PC-3 (cell line): ENCODE data around the gene ARHGAP15. TPM values are rescaled to one million over a fixed set of nuclear protein-coding genes. Genes with fewer than 3 reads are reported as not detected.
A peak's percentile ranks its signal among the peaks of the same experiment; 100 is the strongest.

ENCODE experiments used
- ATAC-seq: fragments of 200-7000 bp; cut with Tn5 transposase; 2 replicates; pipeline ENCODE4 v1.9.1; 2020; ENCODE audit warnings: mild to moderate bottlenecking, moderate library complexity
- BruUV-seq: library from RNA; stranded (reverse); fragments of 400-500 nt; replicated peaks from 2 replicates; lab custom pipeline; 2021; lab: Mats Ljungman, UMichigan
- CTCF ChIA-PET: fragments of 300-600 bp; sonication (Branson Sonifier 250); formaldehyde crosslinking; loops from one replicate; lab custom pipeline; 2022; ENCODE audit warnings: antibody characterized with exemption; lab: Charles Lee
- POLR2A ChIA-PET: fragments of 300-600 bp; sonication (Branson Sonifier 250); formaldehyde crosslinking; loops from one replicate; lab custom pipeline; 2022; ENCODE audit warnings: antibody characterized with exemption; ENCODE audit not compliant: unreplicated experiment; lab: Charles Lee
- DNase-seq: peaks from one replicate; pipeline ENCODE4 v3.0.0-alpha.2; 2015
- H2AFZ ChIP-seq: fragments of 300-600 bp; sonication (generic); 2 replicates; pipeline ENCODE4 v1.6.0; 2016; ENCODE audit warnings: antibody characterized with exemption, low read length
- H3F3A ChIP-seq: fragments of 300-600 bp; sonication (generic); one replicate; pipeline ENCODE4 v1.6.0; 2017; ENCODE audit warnings: antibody characterized with exemption, low read length, control low read depth, mild to moderate bottlenecking; ENCODE audit not compliant: unreplicated experiment
- H3K27ac ChIP-seq: fragments of 300-600 bp; sonication (generic); 2 replicates; pipeline ENCODE4 v1.5.1; 2016; ENCODE audit warnings: mild to moderate bottlenecking, low read length
- H3K27me3 ChIP-seq: fragments of 300-600 bp; sonication (generic); 2 replicates; pipeline ENCODE4 v1.6.1; 2016; ENCODE audit warnings: low read length, mixed read lengths
- H3K36me3 ChIP-seq: fragments of 300-600 bp; sonication (generic); 2 replicates; pipeline ENCODE4 v1.6.1; 2016; ENCODE audit warnings: low read depth, mixed run types, low read length, mixed read lengths
- H3K4me1 ChIP-seq: fragments of 300-600 bp; sonication (generic); 2 replicates; pipeline ENCODE4 v1.5.1; 2016; ENCODE audit warnings: low read length; ENCODE audit not compliant: insufficient read depth
- H3K4me2 ChIP-seq: fragments of 300-600 bp; sonication (generic); 2 replicates; pipeline ENCODE4 v1.6.0; 2016; ENCODE audit warnings: low read length
- H3K4me3 ChIP-seq: fragments of 300-600 bp; sonication (generic); 2 replicates; pipeline ENCODE4 v1.5.1; 2016; ENCODE audit warnings: mild to moderate bottlenecking, low read length, mixed read lengths
- H3K79me2 ChIP-seq: fragments of 300-600 bp; sonication (generic); 2 replicates; pipeline ENCODE4 v1.6.1; 2017; ENCODE audit warnings: low read length, mixed read lengths
- H3K9ac ChIP-seq: fragments of 300-600 bp; sonication (generic); 2 replicates; pipeline ENCODE4 v1.6.0; 2016; ENCODE audit warnings: mild to moderate bottlenecking, low read length
- H3K9me2 ChIP-seq: fragments of 300-600 bp; sonication (generic); replicated peaks from 2 replicates; pipeline ENCODE4 v1.6.1; 2016; ENCODE audit warnings: mixed run types, low read length, mixed read lengths
- H3K9me3 ChIP-seq: fragments of 300-600 bp; sonication (generic); 2 replicates; pipeline ENCODE4 v1.6.1; 2016; ENCODE audit warnings: low read length, mixed read lengths
- H4K20me1 ChIP-seq: fragments of 300-600 bp; sonication (generic); 2 replicates; pipeline ENCODE4 v1.6.1; 2016; ENCODE audit warnings: low read length, mixed read lengths
- EZH2 ChIP-seq: fragments of 300-600 bp; sonication (generic); IDR thresholded peaks from one replicate; pipeline ENCODE4 v1.6.1; 2017; ENCODE audit warnings: antibody characterized with exemption, mild to moderate bottlenecking, low read length; ENCODE audit not compliant: unreplicated experiment
- EZH2phosphoT487 ChIP-seq: fragments of 300-600 bp; sonication (generic); IDR thresholded peaks from 2 replicates; pipeline ENCODE4 v1.6.1; 2018; ENCODE audit warnings: mild to moderate bottlenecking, antibody characterized with exemption, low read length, borderline replicate concordance
- intact Hi-C: fragments of 100-400 bp; cut with micrococcal nuclease; formaldehyde crosslinking; loops from 2 replicates; pipeline ENCODE4 v1.9.0; 2023
- total RNA-seq: library from RNA; depleted of rRNA; stranded (reverse); fragments of >200 nt; gene quantifications from 2 replicates; pipeline ENCODE4 v1.2.3, GENCODE V29; 2014
- TF ChIP-seq, protein P1 (sequence below): fragments of 300-600 bp; sonication (generic); conservative IDR thresholded peaks from 2 replicates; pipeline ENCODE4 v1.5.1; 2017; ENCODE audit warnings: antibody characterized with exemption, low read depth, mild to moderate bottlenecking, low read length

Gene ARHGAP15
- total RNA-seq, 1 experiment from 2014 or later = not detected

DNA sequence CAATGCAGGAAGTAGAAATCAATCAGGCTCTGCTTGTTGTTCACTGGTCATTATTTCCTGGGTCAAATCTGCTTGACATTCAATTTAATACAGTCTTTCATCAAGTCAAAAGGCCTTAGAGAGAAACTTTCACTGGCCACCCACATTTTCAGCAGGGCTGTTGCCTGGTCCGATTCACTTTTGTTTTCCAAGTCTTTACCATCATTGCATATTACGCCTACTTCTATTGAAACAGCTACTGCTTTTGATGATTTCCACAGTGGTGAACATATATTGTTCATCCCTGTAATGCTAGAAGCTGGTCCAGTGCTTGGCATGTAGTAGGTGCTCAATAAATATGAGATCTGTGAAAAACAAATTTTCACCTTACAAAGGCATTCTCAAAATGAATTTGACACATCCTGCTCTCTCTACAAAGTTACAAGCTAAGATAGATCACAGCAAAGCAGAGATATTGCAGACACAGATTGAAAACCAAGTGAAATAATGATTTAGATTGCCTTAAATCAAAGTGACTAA lies 600.1 kb downstream of the ARHGAP15 start:
- Histone ChIP-seq H3K9me3 (no peaks in the 10 kb centered on the region), H3K36me3 (no peaks in the 10 kb centered on the region), H2AFZ (no peak overlapping the region), H3K27ac (no peak overlapping the region), H3K9ac (no peak overlapping the region), H3K79me2 (no peaks in the 10 kb centered on the region), H3K27me3 (no peaks in the 10 kb centered on the region), H3K4me2 (no peak overlapping the region), H3F3A (no peaks in the 10 kb centered on the region), H4K20me1 (no peaks in the 10 kb centered on the region), H3K4me1 (peaks cover 35% of the 10 kb centered on the region), H3K9me2 (no peaks in the 10 kb centered on the region), H3K4me3 (no peak overlapping the region)
- no peak for DNase-seq
- ChIA-PET POLR2A (no interaction called here), CTCF (no interaction called here)
- intact Hi-C loops = no loop called here
- TF ChIP-seq, protein P1, sequence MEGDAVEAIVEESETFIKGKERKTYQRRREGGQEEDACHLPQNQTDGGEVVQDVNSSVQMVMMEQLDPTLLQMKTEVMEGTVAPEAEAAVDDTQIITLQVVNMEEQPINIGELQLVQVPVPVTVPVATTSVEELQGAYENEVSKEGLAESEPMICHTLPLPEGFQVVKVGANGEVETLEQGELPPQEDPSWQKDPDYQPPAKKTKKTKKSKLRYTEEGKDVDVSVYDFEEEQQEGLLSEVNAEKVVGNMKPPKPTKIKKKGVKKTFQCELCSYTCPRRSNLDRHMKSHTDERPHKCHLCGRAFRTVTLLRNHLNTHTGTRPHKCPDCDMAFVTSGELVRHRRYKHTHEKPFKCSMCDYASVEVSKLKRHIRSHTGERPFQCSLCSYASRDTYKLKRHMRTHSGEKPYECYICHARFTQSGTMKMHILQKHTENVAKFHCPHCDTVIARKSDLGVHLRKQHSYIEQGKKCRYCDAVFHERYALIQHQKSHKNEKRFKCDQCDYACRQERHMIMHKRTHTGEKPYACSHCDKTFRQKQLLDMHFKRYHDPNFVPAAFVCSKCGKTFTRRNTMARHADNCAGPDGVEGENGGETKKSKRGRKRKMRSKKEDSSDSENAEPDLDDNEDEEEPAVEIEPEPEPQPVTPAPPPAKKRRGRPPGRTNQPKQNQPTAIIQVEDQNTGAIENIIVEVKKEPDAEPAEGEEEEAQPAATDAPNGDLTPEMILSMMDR = no peak
- TF ChIP-seq EZH2phosphoT487 (no peak), EZH2 (no peak)
- no TSS peak for BruUV-seq
- no peak for ATAC-seq

DNA sequence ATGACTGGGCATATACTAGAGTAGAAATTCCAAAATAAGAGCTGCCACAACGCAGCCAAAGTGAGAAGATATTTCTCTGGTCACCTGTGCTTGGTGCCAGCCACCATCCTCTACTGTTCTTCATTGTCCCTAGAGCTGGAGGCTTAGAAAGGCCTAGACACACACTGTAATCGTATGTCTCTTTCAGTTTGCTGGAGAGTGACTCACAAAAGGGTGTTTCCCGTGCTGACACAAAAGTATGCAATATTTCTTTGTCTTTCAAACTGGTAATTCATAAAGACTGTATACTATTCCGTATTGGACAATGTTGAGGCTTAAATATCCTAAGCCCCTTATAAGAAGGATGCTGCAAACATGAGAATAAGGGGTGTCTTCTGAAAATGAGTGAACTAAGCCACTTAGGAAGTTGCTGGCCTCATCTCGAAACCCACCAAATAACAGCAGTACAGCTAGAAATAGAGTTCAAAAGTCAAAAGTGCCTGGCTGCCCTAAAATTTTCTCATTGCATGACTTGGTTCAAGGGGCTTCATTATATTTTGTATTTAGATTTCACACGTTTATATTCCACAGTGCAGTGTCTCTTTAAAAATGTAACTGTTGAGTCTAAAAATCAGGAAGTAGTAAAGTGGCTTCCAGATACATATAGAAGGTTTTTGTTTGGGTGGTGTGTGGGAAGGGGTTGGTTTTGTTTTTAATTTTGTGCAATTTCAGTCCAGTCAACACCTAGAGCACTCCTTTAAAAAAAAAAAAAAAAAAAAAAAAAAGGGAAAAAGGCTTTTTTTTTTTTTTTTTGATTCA lies 601.1 kb downstream of the ARHGAP15 start:
- H3K4me2 ChIP-seq = peak overlapping the region; percentile 36
- H3K27me3 ChIP-seq = no peaks in the 10 kb centered on the region
- no peaks in the 10 kb centered on the region for H3K9me3 ChIP-seq
- peak; percentile 96 for ATAC-seq
- no peaks in the 10 kb centered on the region for H3K79me2 ChIP-seq
- CTCF ChIA-PET = no interaction called here
- intact Hi-C loops = loop anchor here (10.0 kb wide), 1 partner anchor 174 kb away; no protein-coding TSS in a partner anchor
- H3F3A ChIP-seq = no peaks in the 10 kb centered on the region
- peaks cover 31% of the 10 kb centered on the region for H3K4me1 ChIP-seq
- DNase-seq = peak; percentile 77
- TF ChIP-seq EZH2phosphoT487 (no peak), EZH2 (no peak)
- TF ChIP-seq, protein P1 = no peak
- no peak overlapping the region for H3K9ac ChIP-seq
- no peak overlapping the region for H2AFZ ChIP-seq
- POLR2A ChIA-PET = interaction anchor here (0.7 kb wide), 1 partner anchor 8 kb away, joined by 3 read pairs; no protein-coding TSS in a partner anchor
- no TSS peak for BruUV-seq
- H3K36me3 ChIP-seq = no peaks in the 10 kb centered on the region
- H3K9me2 ChIP-seq = no peaks in the 10 kb centered on the region
- H4K20me1 ChIP-seq = no peaks in the 10 kb centered on the region
- H3K27ac ChIP-seq = peak overlapping the region; percentile 18
- H3K4me3 ChIP-seq = no peak overlapping the region

DNA sequence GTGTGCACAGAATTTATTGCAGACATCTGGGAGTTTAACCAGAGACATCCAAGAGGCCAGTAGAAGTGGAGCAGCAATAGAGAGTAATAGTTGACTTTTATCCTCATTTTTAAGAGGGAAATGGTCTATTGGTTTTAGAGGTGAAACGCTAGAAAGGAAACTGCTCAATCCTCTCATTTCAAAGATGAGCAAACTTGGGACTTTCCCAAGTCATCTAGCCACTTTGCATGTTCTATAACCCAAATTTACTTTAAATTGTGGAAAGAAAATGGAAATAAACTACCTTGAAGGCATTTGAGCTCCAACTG lies 601.7 kb downstream of the ARHGAP15 start:
- H3K27ac ChIP-seq = no peak overlapping the region
- intact Hi-C loops = loop anchor here (10.0 kb wide), 1 partner anchor 174 kb away; no protein-coding TSS in a partner anchor
- no peaks in the 10 kb centered on the region for H3K9me2 ChIP-seq
- no peak overlapping the region for H3K4me3 ChIP-seq
- H3K4me2 ChIP-seq = no peak overlapping the region
- H3K9ac ChIP-seq = no peak overlapping the region
- peaks cover 25% of the 10 kb centered on the region for H3K4me1 ChIP-seq
- no TSS peak for BruUV-seq
- ATAC-seq (no peak), DNase-seq (no peak)
- H4K20me1 ChIP-seq = no peaks in the 10 kb centered on the region
- no peak overlapping the region for H2AFZ ChIP-seq
- no peaks in the 10 kb centered on the region for H3K36me3 ChIP-seq
- TF ChIP-seq EZH2 = no peak
- no peak for TF ChIP-seq EZH2phosphoT487
- TF ChIP-seq, protein P1 = no peak
- POLR2A ChIA-PET = interaction anchor here (0.7 kb wide), 1 partner anchor 8 kb away, joined by 3 read pairs; no protein-coding TSS in a partner anchor
- no peaks in the 10 kb centered on the region for H3K9me3 ChIP-seq
- no peaks in the 10 kb centered on the region for H3K27me3 ChIP-seq
- CTCF ChIA-PET = no interaction called here
- H3F3A ChIP-seq = no peaks in the 10 kb centered on the region
- no peaks in the 10 kb centered on the region for H3K79me2 ChIP-seq
